WTC11 (cell line): ENCODE measurements around the gene HDAC10. TPM values are rescaled to one million over a fixed set of nuclear protein-coding genes. Genes with fewer than 3 reads are reported as not detected.

Experiments
- ATAC-seq: fragments of 200-7000 bp; cut with Tn5 transposase; 2 replicates; pipeline ENCODE4 v1.10.0; 2021; ENCODE audit warnings: mild to moderate bottlenecking, moderate library complexity
- CTCF ChIA-PET: fragments of 300-600 bp; sonication (Branson Sonifier 250); formaldehyde crosslinking; loops from one replicate; lab custom pipeline; 2021; ENCODE audit warnings: antibody characterized with exemption; lab: Charles Lee
- POLR2A ChIA-PET: fragments of 350-600 bp; sonication (Branson Sonifier 250); formaldehyde crosslinking; loops from one replicate; lab custom pipeline; 2021; ENCODE audit warnings: antibody characterized with exemption; lab: Charles Lee
- DNase-seq: peaks from one replicate; pipeline ENCODE4 v3.0.0; 2021; ENCODE audit warnings: low spot score
- H3K27ac Mint-ChIP-seq: 2 replicates; pipeline ENCODE4 v1.8.0; 2021; ENCODE audit warnings: mixed read lengths
- H3K27me3 Mint-ChIP-seq: 2 replicates; pipeline ENCODE4 v1.8.0; 2021; ENCODE audit warnings: low read depth, mild to moderate bottlenecking, moderate library complexity, mixed read lengths
- H3K36me3 Mint-ChIP-seq: 2 replicates; pipeline ENCODE4 v1.8.0; 2021; ENCODE audit warnings: mixed read lengths
- H3K4me1 Mint-ChIP-seq: 2 replicates; pipeline ENCODE4 v1.8.0; 2022; ENCODE audit warnings: mixed read lengths
- H3K4me3 Mint-ChIP-seq: 2 replicates; pipeline ENCODE4 v1.8.0; 2021; ENCODE audit warnings: mild to moderate bottlenecking, moderate library complexity, mixed read lengths
- H3K9me3 Mint-ChIP-seq: 2 replicates; pipeline ENCODE4 v1.8.0; 2021; ENCODE audit warnings: mixed read lengths
- ELF4 ChIP-seq: sonication (generic); formaldehyde crosslinking; IDR thresholded peaks from 2 replicates; pipeline ENCODE4 v1.8.1; 2022; ENCODE audit warnings: low read depth, mild to moderate bottlenecking, moderate library complexity, missing genetic modification reagents
- EMX1 ChIP-seq: fragments of 250-450 bp; sonication (Bioruptor Pico); IDR thresholded peaks from 2 replicates; pipeline ENCODE4 v1.8.0; 2021; ENCODE audit warnings: mild to moderate bottlenecking
- GABPB1 ChIP-seq: sonication (generic); formaldehyde crosslinking; IDR thresholded peaks from 2 replicates; pipeline ENCODE4 v1.8.1; 2023; ENCODE audit warnings: mild to moderate bottlenecking, missing genetic modification reagents
- GTF2I ChIP-seq: fragments of 250-450 bp; sonication (Bioruptor Pico); conservative IDR thresholded peaks from 2 replicates; pipeline ENCODE4 v1.4.0; 2021; ENCODE audit warnings: mild to moderate bottlenecking
- JAZF1 ChIP-seq: fragments of 250-450 bp; sonication (Bioruptor Pico); IDR thresholded peaks from 2 replicates; pipeline ENCODE4 v1.9.0; 2021; ENCODE audit warnings: moderate library complexity, mild to moderate bottlenecking, inconsistent platforms
- MYBL2 ChIP-seq: sonication (generic); formaldehyde crosslinking; IDR thresholded peaks from 2 replicates; pipeline ENCODE4 v1.8.1; 2023; ENCODE audit warnings: mild to moderate bottlenecking, moderate library complexity, missing genetic modification reagents
- NFE2L1 ChIP-seq: sonication (generic); formaldehyde crosslinking; IDR thresholded peaks from 2 replicates; pipeline ENCODE4 v1.8.1; 2023; ENCODE audit warnings: missing genetic modification reagents
- NFYB ChIP-seq: sonication (generic); formaldehyde crosslinking; conservative IDR thresholded peaks from 2 replicates; pipeline ENCODE4 v1.8.0; 2022; ENCODE audit warnings: low read depth, missing genetic modification reagents
- SP1 ChIP-seq: sonication (generic); formaldehyde crosslinking; conservative IDR thresholded peaks from 2 replicates; pipeline ENCODE4 v1.8.1; 2022; ENCODE audit warnings: missing genetic modification reagents
- TCF7 ChIP-seq: sonication (generic); formaldehyde crosslinking; IDR thresholded peaks from 2 replicates; pipeline ENCODE4 v1.8.0; 2022; ENCODE audit warnings: mild to moderate bottlenecking, low read depth, missing genetic modification reagents, moderate library complexity
- ZNF232 ChIP-seq: sonication (generic); formaldehyde crosslinking; IDR thresholded peaks from 2 replicates; pipeline ENCODE4 v1.8.0; 2022; ENCODE audit warnings: mild to moderate bottlenecking, missing genetic modification reagents
- ZNF317 ChIP-seq: sonication (generic); formaldehyde crosslinking; IDR thresholded peaks from 2 replicates; pipeline ENCODE4 v1.8.1; 2023; ENCODE audit warnings: low read depth, mild to moderate bottlenecking, moderate library complexity, missing genetic modification reagents, borderline replicate concordance
- ZNF671 ChIP-seq: fragments of 250-450 bp; sonication (Bioruptor Pico); IDR thresholded peaks from 2 replicates; pipeline ENCODE4 v1.8.0; 2021; ENCODE audit warnings: mild to moderate bottlenecking
- total RNA-seq: library from RNA; stranded (reverse); gene quantifications from 3 replicates; pipeline ENCODE4 v1.2.3, GENCODE V29; 2021
- TF ChIP-seq, protein P1 (sequence below): sonication (generic); formaldehyde crosslinking; IDR thresholded peaks from 2 replicates; pipeline ENCODE4 v1.8.1; 2023; ENCODE audit warnings: mild to moderate bottlenecking, missing genetic modification reagents, moderate library complexity
- TF ChIP-seq, protein P2 (sequence below): sonication (generic); formaldehyde crosslinking; IDR thresholded peaks from 2 replicates; pipeline ENCODE4 v1.8.1; 2023; ENCODE audit warnings: mild to moderate bottlenecking, moderate library complexity, missing genetic modification reagents
- TF ChIP-seq, protein P3 (sequence below): sonication (generic); formaldehyde crosslinking; IDR thresholded peaks from 2 replicates; pipeline ENCODE4 v1.8.0; 2022; ENCODE audit warnings: mild to moderate bottlenecking, missing genetic modification reagents
- TF ChIP-seq, protein P4 (sequence below): fragments of 250-450 bp; sonication (Bioruptor Pico); IDR thresholded peaks from 2 replicates; pipeline ENCODE4 v1.9.0; 2021; ENCODE audit warnings: mild to moderate bottlenecking
- TF ChIP-seq, protein P5 (sequence below): sonication (generic); formaldehyde crosslinking; IDR thresholded peaks from 2 replicates; pipeline ENCODE4 v1.8.1; 2023; ENCODE audit warnings: mild to moderate bottlenecking, missing genetic modification reagents, moderate library complexity
- TF ChIP-seq, protein P6 (sequence below): sonication (generic); formaldehyde crosslinking; conservative IDR thresholded peaks from 2 replicates; pipeline ENCODE4 v1.8.1; 2022; ENCODE audit warnings: mild to moderate bottlenecking, missing genetic modification reagents
- TF ChIP-seq, protein P7 (sequence below): sonication (generic); formaldehyde crosslinking; IDR thresholded peaks from 2 replicates; pipeline ENCODE4 v1.8.1; 2022; ENCODE audit warnings: mild to moderate bottlenecking, missing genetic modification reagents, moderate library complexity, borderline replicate concordance
- TF ChIP-seq, protein P8 (sequence below): sonication (generic); formaldehyde crosslinking; IDR thresholded peaks from 2 replicates; pipeline ENCODE4 v1.8.0; 2023; ENCODE audit warnings: missing genetic modification reagents, mild to moderate bottlenecking, borderline replicate concordance

Gene HDAC10
- total RNA-seq, 1 experiment from 2014 or later, result 40.9 TPM

DNA sequence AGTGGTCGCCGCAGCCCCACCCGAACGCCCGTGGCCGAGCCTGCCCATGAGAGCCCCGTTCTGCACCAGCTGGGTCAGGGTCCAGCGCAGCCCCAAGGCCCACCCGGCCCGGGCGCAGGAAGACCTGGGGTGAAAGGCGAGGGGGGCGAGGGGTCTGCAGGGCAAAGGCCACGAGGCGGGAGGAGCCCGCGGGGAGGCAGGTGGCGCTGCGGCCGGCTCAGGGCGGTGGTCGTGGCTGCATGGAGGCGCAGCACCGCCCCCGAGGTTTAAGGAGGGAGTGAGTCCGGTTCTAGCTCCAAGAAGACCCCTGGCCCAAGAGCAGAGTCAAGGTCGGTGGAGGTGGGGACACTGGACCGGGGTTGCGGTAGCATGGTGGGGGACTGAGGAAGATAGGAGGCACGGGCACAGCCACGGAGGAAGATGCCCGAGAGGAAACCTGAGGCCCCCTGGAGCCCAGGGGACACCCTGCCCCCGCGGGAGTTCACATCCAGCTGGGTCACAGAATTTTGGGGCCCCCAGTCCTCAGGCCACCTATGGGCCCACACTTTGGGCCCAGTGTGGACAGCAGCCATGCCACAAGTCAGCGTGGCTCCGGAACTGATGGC lies 514 bp upstream of the HDAC10 start:
- TF ChIP-seq, protein P1, sequence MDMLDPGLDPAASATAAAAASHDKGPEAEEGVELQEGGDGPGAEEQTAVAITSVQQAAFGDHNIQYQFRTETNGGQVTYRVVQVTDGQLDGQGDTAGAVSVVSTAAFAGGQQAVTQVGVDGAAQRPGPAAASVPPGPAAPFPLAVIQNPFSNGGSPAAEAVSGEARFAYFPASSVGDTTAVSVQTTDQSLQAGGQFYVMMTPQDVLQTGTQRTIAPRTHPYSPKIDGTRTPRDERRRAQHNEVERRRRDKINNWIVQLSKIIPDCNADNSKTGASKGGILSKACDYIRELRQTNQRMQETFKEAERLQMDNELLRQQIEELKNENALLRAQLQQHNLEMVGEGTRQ (CRISPR knock-in tag), result peak; percentile 8; the same call in 1 of the 2 replicates
- TF ChIP-seq SP1 (CRISPR knock-in tag) (peak; percentile 68), EMX1 (CRISPR knock-in tag) (no peak), ZNF317 (CRISPR knock-in tag) (no peak), NFE2L1 (CRISPR knock-in tag) (0 out of 2 replicates have a peak, but pooled peaks have one; percentile 49), MYBL2 (CRISPR knock-in tag) (0 out of 2 replicates have a peak, but pooled peaks have one; percentile 58), ZNF232 (CRISPR knock-in tag) (peak; percentile 75; the same call in 1 of the 2 replicates)
- TF ChIP-seq, protein P2, sequence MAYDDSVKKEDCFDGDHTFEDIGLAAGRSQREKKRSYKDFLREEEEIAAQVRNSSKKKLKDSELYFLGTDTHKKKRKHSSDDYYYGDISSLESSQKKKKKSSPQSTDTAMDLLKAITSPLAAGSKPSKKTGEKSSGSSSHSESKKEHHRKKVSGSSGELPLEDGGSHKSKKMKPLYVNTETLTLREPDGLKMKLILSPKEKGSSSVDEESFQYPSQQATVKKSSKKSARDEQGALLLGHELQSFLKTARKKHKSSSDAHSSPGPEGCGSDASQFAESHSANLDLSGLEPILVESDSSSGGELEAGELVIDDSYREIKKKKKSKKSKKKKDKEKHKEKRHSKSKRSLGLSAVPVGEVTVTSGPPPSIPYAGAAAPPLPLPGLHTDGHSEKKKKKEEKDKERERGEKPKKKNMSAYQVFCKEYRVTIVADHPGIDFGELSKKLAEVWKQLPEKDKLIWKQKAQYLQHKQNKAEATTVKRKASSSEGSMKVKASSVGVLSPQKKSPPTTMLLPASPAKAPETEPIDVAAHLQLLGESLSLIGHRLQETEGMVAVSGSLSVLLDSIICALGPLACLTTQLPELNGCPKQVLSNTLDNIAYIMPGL (CRISPR knock-in tag), result no peak; the same call in 1 of the 2 replicates
- peak overlapping the region; percentile 62 for H3K4me3 Mint-ChIP-seq

DNA sequence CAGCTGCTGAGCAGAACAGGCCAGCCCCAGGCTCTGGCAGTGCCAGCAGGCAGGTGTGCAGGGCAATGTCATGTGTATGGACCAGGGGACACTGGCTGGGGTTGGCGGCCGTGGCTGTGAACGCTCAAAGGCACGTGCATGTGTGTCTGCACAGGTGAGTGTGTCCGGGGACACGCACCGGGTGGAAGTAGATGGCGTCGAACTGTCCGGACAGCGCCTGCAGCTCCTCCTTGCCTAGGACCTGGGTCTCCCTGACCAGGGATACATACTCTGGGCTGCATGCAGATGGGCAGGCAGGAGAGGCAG lies 863 bp downstream of the HDAC10 start:
- H3K4me1 Mint-ChIP-seq, result peaks cover 4% of the 10 kb centered on the region; the same call in 1 of the 2 replicates
- H3K27me3 Mint-ChIP-seq, result no peaks in the 10 kb centered on the region; the same call in 1 of the 2 replicates
- H3K36me3 Mint-ChIP-seq, result no peaks in the 10 kb centered on the region
- TF ChIP-seq TCF7 (CRISPR knock-in tag), result no peak
- TF ChIP-seq, protein P3, sequence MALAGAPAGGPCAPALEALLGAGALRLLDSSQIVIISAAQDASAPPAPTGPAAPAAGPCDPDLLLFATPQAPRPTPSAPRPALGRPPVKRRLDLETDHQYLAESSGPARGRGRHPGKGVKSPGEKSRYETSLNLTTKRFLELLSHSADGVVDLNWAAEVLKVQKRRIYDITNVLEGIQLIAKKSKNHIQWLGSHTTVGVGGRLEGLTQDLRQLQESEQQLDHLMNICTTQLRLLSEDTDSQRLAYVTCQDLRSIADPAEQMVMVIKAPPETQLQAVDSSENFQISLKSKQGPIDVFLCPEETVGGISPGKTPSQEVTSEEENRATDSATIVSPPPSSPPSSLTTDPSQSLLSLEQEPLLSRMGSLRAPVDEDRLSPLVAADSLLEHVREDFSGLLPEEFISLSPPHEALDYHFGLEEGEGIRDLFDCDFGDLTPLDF (CRISPR knock-in tag), result no peak
- no peak for TF ChIP-seq JAZF1 (CRISPR knock-in tag)
- TF ChIP-seq, protein P4, sequence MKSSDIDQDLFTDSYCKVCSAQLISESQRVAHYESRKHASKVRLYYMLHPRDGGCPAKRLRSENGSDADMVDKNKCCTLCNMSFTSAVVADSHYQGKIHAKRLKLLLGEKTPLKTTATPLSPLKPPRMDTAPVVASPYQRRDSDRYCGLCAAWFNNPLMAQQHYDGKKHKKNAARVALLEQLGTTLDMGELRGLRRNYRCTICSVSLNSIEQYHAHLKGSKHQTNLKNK, result no peak
- TF ChIP-seq ELF4 (CRISPR knock-in tag), result no peak
- TF ChIP-seq, protein P5, sequence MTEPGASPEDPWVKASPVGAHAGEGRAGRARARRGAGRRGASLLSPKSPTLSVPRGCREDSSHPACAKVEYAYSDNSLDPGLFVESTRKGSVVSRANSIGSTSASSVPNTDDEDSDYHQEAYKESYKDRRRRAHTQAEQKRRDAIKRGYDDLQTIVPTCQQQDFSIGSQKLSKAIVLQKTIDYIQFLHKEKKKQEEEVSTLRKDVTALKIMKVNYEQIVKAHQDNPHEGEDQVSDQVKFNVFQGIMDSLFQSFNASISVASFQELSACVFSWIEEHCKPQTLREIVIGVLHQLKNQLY (CRISPR knock-in tag), result no peak
- TF ChIP-seq NFYB, result no peak
- TF ChIP-seq, protein P6, sequence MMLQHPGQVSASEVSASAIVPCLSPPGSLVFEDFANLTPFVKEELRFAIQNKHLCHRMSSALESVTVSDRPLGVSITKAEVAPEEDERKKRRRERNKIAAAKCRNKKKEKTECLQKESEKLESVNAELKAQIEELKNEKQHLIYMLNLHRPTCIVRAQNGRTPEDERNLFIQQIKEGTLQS (CRISPR knock-in tag), result no peak
- TF ChIP-seq EMX1 (CRISPR knock-in tag), result no peak
- TF ChIP-seq, protein P7, sequence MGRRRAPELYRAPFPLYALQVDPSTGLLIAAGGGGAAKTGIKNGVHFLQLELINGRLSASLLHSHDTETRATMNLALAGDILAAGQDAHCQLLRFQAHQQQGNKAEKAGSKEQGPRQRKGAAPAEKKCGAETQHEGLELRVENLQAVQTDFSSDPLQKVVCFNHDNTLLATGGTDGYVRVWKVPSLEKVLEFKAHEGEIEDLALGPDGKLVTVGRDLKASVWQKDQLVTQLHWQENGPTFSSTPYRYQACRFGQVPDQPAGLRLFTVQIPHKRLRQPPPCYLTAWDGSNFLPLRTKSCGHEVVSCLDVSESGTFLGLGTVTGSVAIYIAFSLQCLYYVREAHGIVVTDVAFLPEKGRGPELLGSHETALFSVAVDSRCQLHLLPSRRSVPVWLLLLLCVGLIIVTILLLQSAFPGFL (CRISPR knock-in tag), result no peak
- no peak for TF ChIP-seq ZNF671 (CRISPR knock-in tag)
- TF ChIP-seq, protein P8, sequence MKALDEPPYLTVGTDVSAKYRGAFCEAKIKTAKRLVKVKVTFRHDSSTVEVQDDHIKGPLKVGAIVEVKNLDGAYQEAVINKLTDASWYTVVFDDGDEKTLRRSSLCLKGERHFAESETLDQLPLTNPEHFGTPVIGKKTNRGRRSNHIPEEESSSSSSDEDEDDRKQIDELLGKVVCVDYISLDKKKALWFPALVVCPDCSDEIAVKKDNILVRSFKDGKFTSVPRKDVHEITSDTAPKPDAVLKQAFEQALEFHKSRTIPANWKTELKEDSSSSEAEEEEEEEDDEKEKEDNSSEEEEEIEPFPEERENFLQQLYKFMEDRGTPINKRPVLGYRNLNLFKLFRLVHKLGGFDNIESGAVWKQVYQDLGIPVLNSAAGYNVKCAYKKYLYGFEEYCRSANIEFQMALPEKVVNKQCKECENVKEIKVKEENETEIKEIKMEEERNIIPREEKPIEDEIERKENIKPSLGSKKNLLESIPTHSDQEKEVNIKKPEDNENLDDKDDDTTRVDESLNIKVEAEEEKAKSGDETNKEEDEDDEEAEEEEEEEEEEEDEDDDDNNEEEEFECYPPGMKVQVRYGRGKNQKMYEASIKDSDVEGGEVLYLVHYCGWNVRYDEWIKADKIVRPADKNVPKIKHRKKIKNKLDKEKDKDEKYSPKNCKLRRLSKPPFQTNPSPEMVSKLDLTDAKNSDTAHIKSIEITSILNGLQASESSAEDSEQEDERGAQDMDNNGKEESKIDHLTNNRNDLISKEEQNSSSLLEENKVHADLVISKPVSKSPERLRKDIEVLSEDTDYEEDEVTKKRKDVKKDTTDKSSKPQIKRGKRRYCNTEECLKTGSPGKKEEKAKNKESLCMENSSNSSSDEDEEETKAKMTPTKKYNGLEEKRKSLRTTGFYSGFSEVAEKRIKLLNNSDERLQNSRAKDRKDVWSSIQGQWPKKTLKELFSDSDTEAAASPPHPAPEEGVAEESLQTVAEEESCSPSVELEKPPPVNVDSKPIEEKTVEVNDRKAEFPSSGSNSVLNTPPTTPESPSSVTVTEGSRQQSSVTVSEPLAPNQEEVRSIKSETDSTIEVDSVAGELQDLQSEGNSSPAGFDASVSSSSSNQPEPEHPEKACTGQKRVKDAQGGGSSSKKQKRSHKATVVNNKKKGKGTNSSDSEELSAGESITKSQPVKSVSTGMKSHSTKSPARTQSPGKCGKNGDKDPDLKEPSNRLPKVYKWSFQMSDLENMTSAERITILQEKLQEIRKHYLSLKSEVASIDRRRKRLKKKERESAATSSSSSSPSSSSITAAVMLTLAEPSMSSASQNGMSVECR (CRISPR knock-in tag), result no peak
- no peak for TF ChIP-seq GABPB1 (CRISPR knock-in tag)
- TF ChIP-seq GTF2I (CRISPR knock-in tag), result no peak
- TF ChIP-seq, all 79 proteins: peak for 0
- no peak overlapping the region for H3K27ac Mint-ChIP-seq
- no peaks in the 10 kb centered on the region for H3K9me3 Mint-ChIP-seq
- ATAC-seq (no peak), DNase-seq (no peak)
- H3K4me3 Mint-ChIP-seq, result peak overlapping the region; percentile 72
- ChIA-PET CTCF (interaction anchor here (0.6 to 3.4 kb wide), 10 partner anchors 8 to 423 kb away, joined by 3 to 22 read pairs (median 8); partner anchors contain the start of genes DENND6B and SHANK3), POLR2A (interaction anchor here (1.9 kb wide), 1 partner anchor 22 kb away, joined by 7 read pairs; no protein-coding TSS in a partner anchor)

More for the DNA sequence above, 514 bp upstream of the HDAC10 start:
- Mint-ChIP-seq H3K27me3 (no peaks in the 10 kb centered on the region; the same call in 1 of the 2 replicates), H3K36me3 (no peaks in the 10 kb centered on the region), H3K9me3 (no peaks in the 10 kb centered on the region), H3K27ac (no peak overlapping the region), H3K4me1 (peaks cover 4% of the 10 kb centered on the region; the same call in 1 of the 2 replicates)
- peak; percentile 7 for ATAC-seq
- POLR2A ChIA-PET, result interaction anchor here (0.6 to 1.9 kb wide), 3 partner anchors 16 to 20 kb away, joined by 3 to 7 read pairs (median 4); no protein-coding TSS in a partner anchor
- CTCF ChIA-PET, result interaction anchor here (0.7 to 3.4 kb wide), 22 partner anchors 9 to 369 kb away, joined by 3 to 22 read pairs (median 5); partner anchors contain the start of genes DENND6B, MAPK12 and SCO2
- DNase-seq, result no peak
